HG03159 (cell line): Measurements from ENCODE around the gene SP9.
"Not testable (repeated sequence)": the region's sequence is repeated elsewhere in the genome, so short reads cannot be mapped to it uniquely, and the experiment has no call there.

ENCODE experiments used
- ATAC-seq: cut with Tn5 transposase; IDR thresholded peaks from one replicate; pipeline ENCODE4 v1.9.1; 2021; ENCODE audit warnings: mild to moderate bottlenecking, moderate library complexity; ENCODE audit not compliant: unreplicated experiment

The SP9 gene

GRCh38 chr2:174344716-174345461, 10.1 kb downstream of the SP9 start:
- no peak for ATAC-seq

GRCh38 chr2:174350018-174350417, 15.3 kb downstream of the SP9 start:
- no peak for ATAC-seq

- no peak for ATAC-seq
Observed at GRCh38 chr2:174350593-174351181, 15.9 kb downstream of the SP9 start.

DNA sequence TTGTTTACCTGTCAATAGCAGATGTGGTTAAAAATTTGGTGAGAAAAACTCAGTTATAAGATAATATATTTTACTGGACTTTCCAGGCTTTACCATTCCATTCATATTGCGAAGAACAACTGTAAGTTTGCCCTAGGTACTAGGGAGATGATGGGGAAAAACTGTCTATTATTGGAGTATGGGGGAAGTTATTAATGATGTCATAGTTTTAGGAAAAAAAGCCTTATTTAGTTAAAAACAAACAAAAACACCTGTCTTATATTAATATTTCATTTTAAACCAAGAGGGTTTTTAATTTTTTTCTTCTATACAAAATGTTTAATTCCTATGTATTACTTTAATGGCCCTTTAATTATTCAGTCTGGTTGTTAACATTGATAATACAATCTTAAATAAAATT, 18.2 kb downstream of the SP9 start:
- ATAC-seq: no peak

GRCh38 chr2:174356347-174356746, 21.6 kb downstream of the SP9 start:
- ATAC-seq: no peak

DNA sequence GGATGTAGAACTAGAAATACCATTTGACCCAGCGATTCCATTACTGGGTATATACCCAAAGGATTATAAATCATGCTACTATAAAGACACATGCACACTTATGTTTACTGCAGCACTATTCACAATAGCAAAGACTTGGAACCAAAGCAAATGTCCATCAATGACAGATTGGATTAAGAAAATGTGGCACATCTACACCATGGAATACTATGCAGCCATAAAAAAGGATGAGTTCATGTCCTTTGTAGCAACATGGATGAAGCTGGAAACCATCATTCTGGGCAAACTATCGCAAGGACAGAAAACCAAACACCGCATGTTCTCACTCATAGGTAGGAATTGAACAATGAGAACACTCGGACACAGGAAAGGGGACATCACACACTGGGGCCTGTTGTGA, 24.9 kb downstream of the SP9 start:
- ATAC-seq: not testable (repeated sequence)

DNA sequence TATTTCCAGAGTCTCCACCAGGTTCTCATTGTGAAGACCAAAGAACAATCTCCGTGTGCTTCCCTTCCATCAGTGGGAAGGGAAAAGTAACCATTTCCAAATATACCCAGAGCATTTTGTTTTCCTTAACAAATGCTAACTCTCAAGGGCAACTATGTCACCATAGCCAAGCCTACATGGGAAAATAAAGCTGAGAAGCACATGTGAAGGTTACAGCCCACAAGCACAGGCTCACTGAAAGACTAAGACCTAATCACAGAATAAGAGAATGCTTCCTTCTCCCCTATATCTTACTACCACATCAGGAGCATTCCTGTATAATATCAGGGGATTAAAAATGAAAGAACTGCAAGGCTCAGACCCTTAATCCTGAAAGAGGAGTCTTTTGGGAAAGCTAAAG, 28.2 kb downstream of the SP9 start:
- ATAC-seq: no peak

GRCh38 chr2:174363492-174364225, 28.9 kb downstream of the SP9 start:
- not testable (repeated sequence) for ATAC-seq

DNA sequence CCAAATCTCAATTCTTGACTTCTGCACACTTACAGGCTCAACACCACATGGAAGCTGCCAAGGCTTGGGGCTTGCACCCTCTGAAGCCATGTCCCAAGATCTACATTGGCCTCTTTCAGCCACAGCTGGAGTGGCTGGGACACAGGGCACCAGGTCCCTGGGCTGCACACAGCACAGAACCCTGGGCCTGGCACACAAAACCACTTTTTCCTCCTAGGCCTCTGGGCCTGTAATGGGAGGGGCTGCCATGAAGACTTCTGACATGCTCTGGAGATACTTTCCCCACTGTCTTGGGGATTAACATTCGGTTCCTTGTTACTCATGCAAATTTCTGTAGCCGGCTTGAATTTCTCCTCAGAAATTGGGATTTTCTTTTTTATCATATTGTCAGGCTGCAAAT, 29.9 kb downstream of the SP9 start:
- ATAC-seq: no peak

- ATAC-seq: no peak
Observed at GRCh38 chr2:174365571-174365970, 30.8 kb downstream of the SP9 start.

DNA sequence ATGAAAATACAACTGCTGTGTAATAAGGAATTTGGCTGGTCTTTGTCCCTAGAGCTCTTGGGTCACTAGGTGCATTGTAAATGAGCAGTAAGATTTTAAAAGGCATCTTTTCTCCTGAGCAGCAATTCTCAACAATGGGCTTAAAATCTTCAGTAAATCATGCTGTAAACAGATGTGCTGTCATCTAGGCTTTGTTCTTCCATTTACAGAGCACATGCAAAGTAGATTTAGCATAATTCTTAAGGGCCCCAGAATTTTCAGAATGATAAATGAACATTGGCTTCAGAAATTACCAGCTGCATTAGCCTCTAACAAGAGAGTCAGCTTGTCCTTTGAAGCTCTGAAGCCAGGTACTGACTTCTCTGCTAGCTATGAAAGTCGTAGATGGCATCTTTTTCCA, 33.9 kb downstream of the SP9 start:
- ATAC-seq: no peak

- no peak for ATAC-seq
Observed at GRCh38 chr2:174376967-174377366, 42.2 kb downstream of the SP9 start.

DNA sequence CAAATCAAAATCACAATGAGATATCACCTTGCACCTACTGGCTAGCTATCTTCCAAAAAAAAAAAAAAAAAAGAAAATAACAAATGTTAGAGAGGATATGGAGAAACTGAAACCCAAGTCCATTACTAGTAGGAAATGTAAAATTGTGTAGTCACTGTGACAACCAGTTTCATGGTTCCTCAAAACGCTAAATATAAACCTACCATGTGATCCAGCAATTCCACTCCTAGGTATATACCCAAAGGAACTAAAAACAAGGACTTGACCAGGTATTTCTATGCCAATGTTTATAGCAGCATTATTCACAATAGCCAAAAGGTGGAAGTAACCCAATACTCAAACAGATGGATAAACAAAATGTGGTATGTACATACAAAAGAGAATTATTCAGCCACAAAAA, 49.0 kb downstream of the SP9 start:
- ATAC-seq: no peak

GRCh38 chr2:174385201-174385600, 50.4 kb downstream of the SP9 start:
- ATAC-seq: no peak
